K562 (cell line): ENCODE results near the gene ATL1.

Source experiments
- ATF2 ChIP-seq: sonication (generic); formaldehyde crosslinking; IDR thresholded peaks from 2 replicates; pipeline ENCODE4 v1.8.1; 2022; ENCODE audit warnings: missing genetic modification reagents
- BACH1 ChIP-seq: fragments of 200-800 bp; sonication (Bioruptor generic); IDR thresholded peaks from 2 replicates; pipeline ENCODE4 v1.6.1; 2016; ENCODE audit warnings: missing genetic modification characterization, missing compliant biosample characterization
- BRCA1 ChIP-seq, 2 experiments: fragments of 450-650 bp in 1 of 2; sonication (generic) in 1 of 2; formaldehyde crosslinking in 1 of 2; IDR thresholded peaks; 2 replicates each; pipeline versions ENCODE4 v1.5.0 to v1.6.1; 2017 to 2020; ENCODE audit warnings: mild to moderate bottlenecking in 1 of 2, missing genetic modification reagents in 1 of 2
- DIDO1 ChIP-seq: fragments of 450-650 bp; IDR thresholded peaks from 2 replicates; pipeline ENCODE4 v1.6.1; 2016; ENCODE audit warnings: low read depth, missing biosample characterization, missing genetic modification characterization
- FOXM1 ChIP-seq, 2 experiments: fragments of 450-650 bp in 1 of 2; sonication (generic) in 1 of 2; formaldehyde crosslinking in 1 of 2; IDR thresholded peaks; 2 replicates each; pipeline versions ENCODE4 v1.6.1 to v1.9.0; 2017 to 2022; ENCODE audit warnings: low read depth in 2 of 2, mild to moderate bottlenecking in 2 of 2, missing genetic modification reagents in 1 of 2, moderate library complexity in 1 of 2
- HDGF ChIP-seq: fragments of 450-650 bp; IDR thresholded peaks from 2 replicates; pipeline ENCODE4 v1.6.1; 2016
- JUND ChIP-seq, 2 experiments: IDR thresholded peaks; 2 replicates in 1 of 2; 3 replicates in 1 of 2; pipeline ENCODE4 v1.6.1; 2011; ENCODE audit warnings: borderline replicate concordance in 2 of 2, low read depth in 2 of 2, low read length in 2 of 2, improper control_type of control experiment in 1 of 2, missing biosample characterization in 1 of 2, missing genetic modification characterization in 1 of 2, missing genetic modification reagents in 1 of 2
- NR3C1 ChIP-seq: sonication (generic); formaldehyde crosslinking; IDR thresholded peaks from 2 replicates; pipeline ENCODE4 v1.8.1; 2022; ENCODE audit warnings: missing genetic modification reagents
- TCF3 ChIP-seq: sonication (generic); formaldehyde crosslinking; IDR thresholded peaks from 2 replicates; pipeline ENCODE4 v1.4.0; 2020; ENCODE audit warnings: mild to moderate bottlenecking, missing genetic modification reagents
- ZBTB40 ChIP-seq, 2 experiments: fragments of 450-650 bp in 1 of 2; sonication (generic) in 1 of 2; formaldehyde crosslinking in 1 of 2; IDR thresholded peaks; 2 replicates each; pipeline versions ENCODE4 v1.7.1 to v1.9.0; 2016 to 2022; ENCODE audit warnings: inconsistent platforms in 1 of 2, mild to moderate bottlenecking in 1 of 2, missing genetic modification reagents in 1 of 2
- ZNF124 ChIP-seq: sonication (generic); formaldehyde crosslinking; IDR thresholded peaks from 2 replicates; pipeline ENCODE4 v1.8.1; 2022; ENCODE audit warnings: missing genetic modification reagents
- ZZZ3 ChIP-seq: fragments of 450-650 bp; IDR thresholded peaks from 2 replicates; pipeline ENCODE4 v1.6.1; 2016; ENCODE audit warnings: antibody characterized with exemption, mild to moderate bottlenecking, moderate library complexity
- TF ChIP-seq, protein P1 (sequence below), 3 experiments: IDR thresholded peaks in 2 of 3; conservative IDR thresholded peaks in 1 of 3; 2 replicates each; pipeline ENCODE4 v1.5.1; 2011 to 2012; ENCODE audit warnings: low read length in 3 of 3, mild to moderate bottlenecking in 3 of 3, control low read depth in 2 of 3, improper control_type of control experiment in 1 of 3, inconsistent platforms in 1 of 3, low read depth in 1 of 3, mixed read lengths in 1 of 3, moderate library complexity in 1 of 3; ENCODE audit not compliant: insufficient read depth in 2 of 3
- TF ChIP-seq, protein P2 (sequence below): sonication (generic); formaldehyde crosslinking; IDR thresholded peaks from 2 replicates; pipeline ENCODE4 v1.8.0; 2022; ENCODE audit warnings: mild to moderate bottlenecking, low read depth, missing genetic modification reagents

- no peak for TF ChIP-seq ATF2 (CRISPR knock-in tag)
- TF ChIP-seq NR3C1 (CRISPR knock-in tag), result no peak
- TF ChIP-seq TCF3 (CRISPR knock-in tag), result no peak
- no peak for TF ChIP-seq DIDO1 (tag)
- TF ChIP-seq, protein P1, sequence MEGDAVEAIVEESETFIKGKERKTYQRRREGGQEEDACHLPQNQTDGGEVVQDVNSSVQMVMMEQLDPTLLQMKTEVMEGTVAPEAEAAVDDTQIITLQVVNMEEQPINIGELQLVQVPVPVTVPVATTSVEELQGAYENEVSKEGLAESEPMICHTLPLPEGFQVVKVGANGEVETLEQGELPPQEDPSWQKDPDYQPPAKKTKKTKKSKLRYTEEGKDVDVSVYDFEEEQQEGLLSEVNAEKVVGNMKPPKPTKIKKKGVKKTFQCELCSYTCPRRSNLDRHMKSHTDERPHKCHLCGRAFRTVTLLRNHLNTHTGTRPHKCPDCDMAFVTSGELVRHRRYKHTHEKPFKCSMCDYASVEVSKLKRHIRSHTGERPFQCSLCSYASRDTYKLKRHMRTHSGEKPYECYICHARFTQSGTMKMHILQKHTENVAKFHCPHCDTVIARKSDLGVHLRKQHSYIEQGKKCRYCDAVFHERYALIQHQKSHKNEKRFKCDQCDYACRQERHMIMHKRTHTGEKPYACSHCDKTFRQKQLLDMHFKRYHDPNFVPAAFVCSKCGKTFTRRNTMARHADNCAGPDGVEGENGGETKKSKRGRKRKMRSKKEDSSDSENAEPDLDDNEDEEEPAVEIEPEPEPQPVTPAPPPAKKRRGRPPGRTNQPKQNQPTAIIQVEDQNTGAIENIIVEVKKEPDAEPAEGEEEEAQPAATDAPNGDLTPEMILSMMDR (IDR thresholded peaks at IDR 0.05 in 2 of 3, conservative IDR thresholded peaks at IDR 0.05 in 1 of 3; ENCODE audit: insufficient read depth in 2 of 3, low read depth in 1 of 3, low read length in 3 of 3), result no peak
- TF ChIP-seq HDGF, result no peak
- no peak for TF ChIP-seq BACH1
- no peak for TF ChIP-seq BRCA1 (IDR thresholded peaks at IDR 0.05)
- no peak for TF ChIP-seq BRCA1 (CRISPR knock-in tag; IDR thresholded peaks at IDR 0.05)
- no peak for TF ChIP-seq ZBTB40 (IDR thresholded peaks at IDR 0.05)
- no peak for TF ChIP-seq ZBTB40 (CRISPR knock-in tag; IDR thresholded peaks at IDR 0.05)
- TF ChIP-seq JUND (IDR thresholded peaks at IDR 0.05; ENCODE audit: borderline replicate concordance, low read depth, low read length), result no peak
- TF ChIP-seq JUND (tag; IDR thresholded peaks at IDR 0.05; ENCODE audit: borderline replicate concordance, low read depth, low read length), result no peak
- no peak for TF ChIP-seq ZNF124 (CRISPR knock-in tag)
- TF ChIP-seq FOXM1 (IDR thresholded peaks at IDR 0.05; ENCODE audit: low read depth), result no peak
- no peak for TF ChIP-seq FOXM1 (CRISPR knock-in tag; IDR thresholded peaks at IDR 0.05; ENCODE audit: low read depth)
- no peak for TF ChIP-seq ZZZ3
- TF ChIP-seq, protein P2, sequence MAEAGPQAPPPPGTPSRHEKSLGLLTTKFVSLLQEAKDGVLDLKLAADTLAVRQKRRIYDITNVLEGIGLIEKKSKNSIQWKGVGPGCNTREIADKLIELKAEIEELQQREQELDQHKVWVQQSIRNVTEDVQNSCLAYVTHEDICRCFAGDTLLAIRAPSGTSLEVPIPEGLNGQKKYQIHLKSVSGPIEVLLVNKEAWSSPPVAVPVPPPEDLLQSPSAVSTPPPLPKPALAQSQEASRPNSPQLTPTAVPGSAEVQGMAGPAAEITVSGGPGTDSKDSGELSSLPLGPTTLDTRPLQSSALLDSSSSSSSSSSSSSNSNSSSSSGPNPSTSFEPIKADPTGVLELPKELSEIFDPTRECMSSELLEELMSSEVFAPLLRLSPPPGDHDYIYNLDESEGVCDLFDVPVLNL, result no peak
These were observed 75.2 kb downstream of the ATL1 start for GRCh38 chr14:50635141-50635540.
